Endothelial cell of umbilical vein (primary cell): ENCODE results near the gene ZNF385B. TPM values are rescaled to one million over a fixed set of nuclear protein-coding genes. Genes with fewer than 3 reads are reported as not detected.

Source experiments
- BruUV-seq: library from RNA; stranded (reverse); fragments of 400-500 nt; replicated peaks from 2 replicates; lab custom pipeline; 2021; lab: Mats Ljungman, UMichigan
- CTCF ChIA-PET: fragments of 300-600, 350-600 bp; sonication (Branson Sonifier 250); formaldehyde crosslinking; loops from one replicate; lab custom pipeline; 2021; ENCODE audit warnings: antibody characterized with exemption, inconsistent platforms; lab: Charles Lee
- POLR2A ChIA-PET: fragments of 300-600, 350-600 bp; sonication (Branson Sonifier 250); formaldehyde crosslinking; loops from one replicate; lab custom pipeline; 2021; ENCODE audit warnings: antibody characterized with exemption, inconsistent platforms; lab: Charles Lee
- DNase-seq: peaks from one replicate; pipeline ENCODE4 v3.0.0-alpha.2; 2011; ENCODE audit warnings: low read depth, low spot score
- FAIRE-seq: peaks from 2 replicates; lab custom pipeline; 2011; peaks lifted over from hg19 to GRCh38; lab: Jason Lieb, UNC
- H2AFZ ChIP-seq: 2 replicates; pipeline ENCODE4 v1.6.0; 2012; ENCODE audit warnings: low read depth, low read length, control low read depth, inconsistent platforms
- H3K27ac ChIP-seq: 2 replicates; pipeline ENCODE4 v1.5.1; 2011; ENCODE audit warnings: low read depth, mild to moderate bottlenecking, control low read depth, low read length, moderate library complexity; ENCODE audit not compliant: insufficient read depth
- H3K27me3 ChIP-seq, 2 experiments: 2 replicates each; pipeline versions ENCODE4 v1.6.0 to v1.6.1; 2011; ENCODE audit warnings: low read length in 2 of 2, mixed read lengths in 1 of 2; ENCODE audit not compliant: control insufficient read depth in 2 of 2, insufficient read depth in 2 of 2
- H3K36me3 ChIP-seq, 2 experiments: 2 replicates in 1 of 2; 3 replicates in 1 of 2; pipeline ENCODE4 v1.5.1; 2011; ENCODE audit warnings: low read length in 2 of 2, mild to moderate bottlenecking in 1 of 2, moderate library complexity in 1 of 2; ENCODE audit not compliant: control insufficient read depth in 2 of 2, insufficient read depth in 2 of 2; ENCODE audit errors: extremely low read depth in 1 of 2
- H3K4me1 ChIP-seq: 3 replicates; pipeline ENCODE4 v1.5.1; 2011; ENCODE audit warnings: mild to moderate bottlenecking, low read length; ENCODE audit not compliant: control insufficient read depth, insufficient read depth; ENCODE audit errors: extremely low read depth
- H3K4me2 ChIP-seq: 2 replicates; pipeline ENCODE4 v1.6.1; 2011; ENCODE audit warnings: low read length, control low read depth, mixed read lengths; ENCODE audit not compliant: insufficient read depth
- H3K4me3 ChIP-seq, 3 experiments: fragments of 200-600 bp in 1 of 3; sonication (generic), shearing (Covaris generic) in 1 of 3; replicated peaks in 1 of 3; 2 replicates each; pipeline ENCODE4 v1.5.1; 2011 to 2016; ENCODE audit warnings: control low read depth in 3 of 3, low read length in 3 of 3, mild to moderate bottlenecking in 2 of 3, inconsistent platforms in 1 of 3, low read depth in 1 of 3, moderate library complexity in 1 of 3; ENCODE audit not compliant: insufficient read depth in 1 of 3
- H3K79me2 ChIP-seq: 2 replicates; pipeline ENCODE4 v1.6.0; 2012; ENCODE audit warnings: low read length, inconsistent platforms; ENCODE audit not compliant: control insufficient read depth, insufficient read depth
- H3K9ac ChIP-seq: replicated peaks from 2 replicates; pipeline ENCODE3; 2011; ENCODE audit warnings: low read length, control low read depth; ENCODE audit not compliant: insufficient read depth; ENCODE audit errors: extremely low read depth
- H3K9me1 ChIP-seq: replicated peaks from 3 replicates; pipeline ENCODE4 v1.6.0; 2011; ENCODE audit warnings: mild to moderate bottlenecking, low read length; ENCODE audit not compliant: control insufficient read depth, insufficient read depth; ENCODE audit errors: extremely low read depth
- H3K9me3 ChIP-seq: replicated peaks from 2 replicates; pipeline ENCODE4 v1.5.1; 2012; ENCODE audit warnings: low read length, inconsistent platforms; ENCODE audit not compliant: control insufficient read depth, insufficient read depth
- H4K20me1 ChIP-seq: replicated peaks from 2 replicates; pipeline ENCODE3; 2011; ENCODE audit warnings: mild to moderate bottlenecking, low read length; ENCODE audit not compliant: control insufficient read depth, insufficient read depth; ENCODE audit errors: extremely low read depth
- CTCF ChIP-seq, 2 donors: IDR thresholded peaks; 1 replicate in 1 of 2; 2 replicates in 1 of 2; pipeline ENCODE4 v1.5.1; 2011; ENCODE audit warnings: low read length in 2 of 2, mild to moderate bottlenecking in 2 of 2, moderate library complexity in 2 of 2, control low read depth in 1 of 2, inconsistent platforms in 1 of 2, low read depth in 1 of 2; ENCODE audit not compliant: insufficient read depth in 1 of 2; ENCODE audit errors: extremely low read depth in 1 of 2
- EZH2 ChIP-seq: IDR thresholded peaks from 2 replicates; pipeline ENCODE4 v1.6.1; 2012; ENCODE audit warnings: borderline replicate concordance, low read depth, mild to moderate bottlenecking, moderate library complexity, low read length, inconsistent platforms; ENCODE audit not compliant: severe bottlenecking
- FOS ChIP-seq: IDR thresholded peaks from 2 replicates; pipeline ENCODE4 v1.6.1; 2011; ENCODE audit warnings: mild to moderate bottlenecking, low read length, moderate library complexity, borderline replicate concordance; ENCODE audit not compliant: insufficient read depth
- GATA2 ChIP-seq: IDR thresholded peaks from 2 replicates; pipeline ENCODE4 v1.7.0; 2011; ENCODE audit warnings: low read depth, mild to moderate bottlenecking, moderate library complexity, mixed read lengths, low read length; ENCODE audit not compliant: insufficient read length, insufficient read depth
- JUN ChIP-seq: IDR thresholded peaks from 2 replicates; pipeline ENCODE4 v1.6.1; 2011; ENCODE audit warnings: borderline replicate concordance, low read depth; ENCODE audit not compliant: insufficient read length, insufficient read depth
- MAX ChIP-seq: IDR thresholded peaks from 2 replicates; pipeline ENCODE4 v1.6.1; 2011; ENCODE audit not compliant: insufficient read depth, insufficient read length
- MYC ChIP-seq: IDR thresholded peaks from one replicate; pipeline ENCODE4 v1.6.1; 2011; ENCODE audit warnings: mild to moderate bottlenecking, low read depth, low read length
- POLR2A ChIP-seq: IDR thresholded peaks from 2 replicates; pipeline ENCODE4 v1.6.1; 2012; ENCODE audit warnings: low read depth, mild to moderate bottlenecking, control low read depth, low read length
- POLR2AphosphoS5 ChIP-seq: IDR thresholded peaks from 2 replicates; pipeline ENCODE4 v1.6.1; 2012; ENCODE audit warnings: low read depth, mild to moderate bottlenecking, control low read depth, low read length, moderate library complexity; ENCODE audit not compliant: insufficient read depth
- dilution Hi-C: fragments of 300-500 bp; cut with MboI; formaldehyde crosslinking; loops from one replicate; pipeline ENCODE4 v1.15.0; 2019; ENCODE audit warnings: low sequenced_read_pairs; ENCODE audit not compliant: extremely low pct_ligation_motif_present
- intact Hi-C: fragments of 100-400 bp; cut with micrococcal nuclease; formaldehyde crosslinking; loops from one replicate; pipeline ENCODE4 v1.10.0; 2022
- polyA plus RNA-seq, 4 experiments: library from polyadenylated mRNA; depleted of rRNA in 3 of 4; stranded (reverse) in 3 of 4; unstranded in 1 of 4; fragments of >200 nt; gene quantifications; 2 replicates each; pipeline versions ENCODE4 v1.2.1 to v1.2.3, GENCODE V29; 2011 to 2012; ENCODE audit warnings: missing spikeins in 1 of 4
- total RNA-seq: library from RNA; stranded (reverse); gene quantifications from 2 replicates; pipeline ENCODE4 v1.2.3, GENCODE V29; 2021

The ZNF385B gene
- total and polyA plus RNA-seq, 2 donors (not counting 3 experiments of a cell fraction or from before 2014, with no cell fraction given), result not detected

GRCh38 chr2:179751163-179751809, 110.1 kb downstream of the ZNF385B start:
- no peaks in the 10 kb centered on the region for H3K27me3 ChIP-seq
- no peak overlapping the region for H3K4me2 ChIP-seq
- H3K9me3 ChIP-seq, result no peaks in the 10 kb centered on the region
- H3K4me3 ChIP-seq, result no peak overlapping the region
- H3K9ac ChIP-seq, result no peak overlapping the region
- H3K4me1 ChIP-seq, result no peaks in the 10 kb centered on the region
- dilution Hi-C loops (no loop called here), intact Hi-C loops (loop anchor here (1.0 to 5.0 kb wide), 4 partner anchors 329 to 989 kb away; no protein-coding TSS in a partner anchor)
- peak; percentile 42 for DNase-seq
- BruUV-seq, result no TSS peak
- no peak overlapping the region for H3K27ac ChIP-seq
- ChIA-PET POLR2A (no interaction called here), CTCF (interaction anchor here (1.2 to 1.5 kb wide), 2 partner anchors 329 to 341 kb away, joined by 4 read pairs; no protein-coding TSS in a partner anchor)
- TF ChIP-seq POLR2AphosphoS5 (no peak), CTCF (IDR thresholded peaks at IDR 0.05; ENCODE audit: extremely low read depth in 1 of 2, insufficient read depth in 1 of 2, low read depth in 1 of 2, low read length in 2 of 2) (peak; percentile 34 to 36)
- H2AFZ ChIP-seq, result no peak overlapping the region
- no peaks in the 10 kb centered on the region for H4K20me1 ChIP-seq
- no peaks in the 10 kb centered on the region for H3K36me3 ChIP-seq
- no peaks in the 10 kb centered on the region for H3K9me1 ChIP-seq
- no peaks in the 10 kb centered on the region for H3K79me2 ChIP-seq
- no peak for FAIRE-seq

GRCh38 chr2:179749210-179749609, 112.2 kb downstream of the ZNF385B start:
- no peaks in the 10 kb centered on the region for H3K4me1 ChIP-seq
- dilution Hi-C loops, result no loop called here
- peaks cover 1 to 4% of the 10 kb centered on the region in 2 experiments for H3K27me3 ChIP-seq
- no peak overlapping the region for H3K4me2 ChIP-seq
- no peak for DNase-seq
- FAIRE-seq, result no peak
- CTCF ChIA-PET, result interaction anchor here (1.1 to 2.1 kb wide), 5 partner anchors 326 to 988 kb away, joined by 5 to 34 read pairs (median 7); no protein-coding TSS in a partner anchor
- H4K20me1 ChIP-seq, result no peaks in the 10 kb centered on the region
- POLR2A ChIA-PET, result no interaction called here
- TF ChIP-seq POLR2AphosphoS5 (no peak), FOS (no peak), MAX (no peak), JUN (no peak), MYC (no peak), CTCF (IDR thresholded peaks at IDR 0.05; ENCODE audit: extremely low read depth in 1 of 2, insufficient read depth in 1 of 2, low read depth in 1 of 2, low read length in 2 of 2) (no peak), GATA2 (no peak), EZH2 (no peak), POLR2A (no peak)
- H3K36me3 ChIP-seq, result no peaks in the 10 kb centered on the region
- intact Hi-C loops, result loop anchor here (10.0 kb wide), 1 partner anchor 834 kb away; no protein-coding TSS in a partner anchor
- no peak overlapping the region for H3K27ac ChIP-seq
- H2AFZ ChIP-seq, result no peak overlapping the region
- H3K9ac ChIP-seq, result no peak overlapping the region
- no peaks in the 10 kb centered on the region for H3K79me2 ChIP-seq
- no peaks in the 10 kb centered on the region for H3K9me1 ChIP-seq
- no TSS peak for BruUV-seq
- H3K4me3 ChIP-seq, result no peak overlapping the region
- no peaks in the 10 kb centered on the region for H3K9me3 ChIP-seq
